ENCODE data around the gene GALM.
A peak's percentile ranks its signal among the peaks of the same experiment; 100 is the strongest.

DNA sequence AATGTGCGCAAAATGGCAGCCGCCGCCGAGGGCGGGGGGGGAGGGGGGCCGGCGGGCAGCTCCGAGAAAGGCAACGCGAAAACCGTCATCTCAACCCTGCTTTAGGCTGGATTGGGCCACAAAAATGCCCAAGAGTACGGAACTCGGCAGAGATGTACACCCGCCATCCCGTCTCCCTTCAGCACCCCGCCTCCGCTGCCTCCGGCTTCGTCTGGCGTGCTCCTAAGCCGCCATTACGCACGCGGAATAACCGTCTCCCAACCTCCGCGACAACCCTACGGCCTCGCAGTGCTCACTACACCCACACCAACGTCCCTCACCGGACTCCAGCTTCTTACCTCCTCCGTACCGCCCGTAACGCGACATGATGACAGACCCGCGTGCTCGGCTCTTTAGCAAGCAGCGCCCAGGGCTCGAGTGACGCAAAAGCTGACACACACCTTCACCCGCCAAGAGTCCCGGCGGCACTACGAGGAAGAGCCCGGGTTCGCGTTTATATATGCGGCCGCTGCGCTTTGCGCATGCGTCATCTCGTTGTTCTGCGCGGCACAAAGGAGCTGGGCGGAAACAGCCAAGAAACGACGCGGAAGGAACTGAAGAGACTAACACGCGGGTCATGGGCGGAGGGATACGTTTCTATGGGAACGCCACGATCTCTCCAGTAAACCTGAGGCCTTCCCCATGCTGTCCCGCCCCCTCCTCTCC, 85.1 kb downstream of the GALM start, which contains the start of gene SRSF7:
- TF ChIP-seq POLR2AphosphoS5 (IDR thresholded peaks at IDR 0.05; ENCODE audit: low read depth, low read length): peak; percentile 100
- peak; percentile 62 to 68; a peak in 2 of 4 replicates for TF ChIP-seq REST (IDR thresholded peaks at IDR 0.05; ENCODE audit: insufficient read depth in 1 of 2, low read depth in 2 of 2, low read length in 2 of 2)

Measured in PFSK-1 (cell line).